Fibroblast of upper back skin (primary cell): ENCODE measurements around the gene SPDYE2B.
"Not testable (repeated sequence)": the region's sequence is repeated elsewhere in the genome, so short reads cannot be mapped to it uniquely, and the experiment has no call there.

ENCODE experiments used
- DNase-seq: peaks from one replicate; pipeline ENCODE4 v3.0.0-alpha.2; 2013

The SPDYE2B gene, protein sequence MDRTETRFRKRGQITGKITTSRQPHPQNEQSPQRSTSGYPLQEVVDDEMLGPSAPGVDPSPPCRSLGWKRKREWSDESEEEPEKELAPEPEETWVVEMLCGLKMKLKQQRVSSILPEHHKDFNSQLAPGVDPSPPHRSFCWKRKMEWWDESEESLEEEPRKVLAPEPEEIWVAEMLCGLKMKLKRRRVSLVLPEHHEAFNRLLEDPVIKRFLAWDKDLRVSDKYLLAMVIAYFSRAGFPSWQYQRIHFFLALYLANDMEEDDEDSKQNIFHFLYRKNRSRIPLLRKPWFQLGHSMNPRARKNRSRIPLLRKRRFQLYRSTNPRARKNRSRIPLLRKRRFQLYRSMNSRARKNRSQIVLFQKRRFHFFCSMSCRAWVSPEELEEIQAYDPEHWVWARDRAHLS

GRCh38 chr7:102649924-102650323 lies at the start of gene SPDYE2B:
Gene SPDYE2B (plus strand): TSS chr7:102650319. CDS start chr7:102652349, 2,030 bp downstream.
- DNase-seq, result not testable (repeated sequence)

DNA sequence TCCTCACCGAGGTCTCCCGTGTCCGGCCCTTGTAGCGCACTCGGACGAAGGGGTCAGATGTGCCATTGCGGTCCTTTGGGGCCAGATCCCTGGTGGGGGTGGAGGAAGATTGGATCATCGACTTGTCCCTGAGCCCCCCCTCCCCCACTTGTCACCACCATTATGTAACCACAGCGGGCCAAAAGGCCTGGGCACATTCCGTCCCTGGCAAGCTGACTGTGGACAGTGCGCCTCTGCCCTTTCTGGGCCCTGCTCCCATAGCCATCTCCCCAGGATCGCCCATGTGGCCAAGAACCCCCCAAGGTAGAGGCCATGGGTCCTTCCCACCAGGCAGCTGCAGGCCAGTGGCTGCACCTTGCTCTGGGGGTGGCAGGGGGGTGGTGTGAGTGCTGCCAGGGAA lies 47.8 kb upstream of the SPDYE2B start:
- DNase-seq, result not testable (repeated sequence)

DNA sequence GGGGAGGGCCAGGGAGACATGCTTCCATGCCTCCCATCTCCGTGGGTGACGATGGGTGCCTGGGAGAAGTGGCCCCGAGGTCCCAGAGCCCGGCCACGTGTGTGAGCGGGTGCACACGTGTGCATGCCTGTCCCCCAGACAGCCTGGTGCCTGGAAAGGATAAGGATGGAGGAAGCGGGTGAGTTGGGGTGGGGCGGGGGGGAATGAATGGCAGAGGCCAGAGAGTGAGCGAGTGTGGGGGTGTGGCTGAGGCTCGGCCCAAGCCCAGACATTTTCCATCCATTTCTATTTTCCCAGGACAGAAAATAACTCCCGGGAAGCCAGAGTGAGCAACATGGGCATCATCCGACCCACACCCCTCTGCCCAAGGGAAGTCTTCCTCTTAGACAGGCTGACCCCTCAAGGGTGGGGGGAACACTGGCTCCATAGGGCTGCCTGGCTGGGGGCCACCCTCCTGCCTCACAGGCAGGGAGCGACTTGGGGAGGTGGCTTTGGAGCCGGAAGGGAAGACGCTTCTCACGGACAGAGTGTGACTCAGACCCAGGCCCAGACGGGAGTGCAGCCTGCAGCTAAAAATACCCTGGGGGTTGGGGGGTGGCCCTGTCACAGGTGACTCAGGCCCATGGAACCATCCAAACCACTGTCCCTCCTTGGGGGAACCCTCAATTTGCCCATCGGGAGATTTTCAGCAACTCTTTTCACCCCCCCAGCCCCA lies 45.5 kb upstream of the SPDYE2B start:
- not testable (repeated sequence) for DNase-seq

GRCh38 chr7:102606848-102607247 lies 43.3 kb upstream of the SPDYE2B start:
- not testable (repeated sequence) for DNase-seq

DNA sequence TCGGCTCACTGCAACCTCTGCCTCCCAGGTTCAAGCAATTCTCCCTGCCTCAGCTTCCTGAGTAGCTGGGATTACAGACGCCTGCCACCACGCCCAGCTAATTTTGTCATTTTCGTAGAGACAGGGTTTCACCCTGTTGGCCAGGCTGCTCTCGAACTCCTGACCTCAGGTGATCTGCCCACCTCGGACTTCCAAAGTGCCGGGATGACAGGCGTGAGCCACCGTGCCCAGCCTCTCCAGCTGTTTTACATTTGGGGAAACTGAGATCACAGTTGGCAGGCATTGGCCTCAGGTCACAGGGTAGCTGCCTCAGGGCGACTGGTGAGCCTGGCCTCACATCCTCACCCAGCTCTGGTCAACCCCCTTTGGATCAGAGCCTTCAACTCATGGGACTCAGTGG lies 40.4 kb upstream of the SPDYE2B start:
- DNase-seq, result not testable (repeated sequence)

DNA sequence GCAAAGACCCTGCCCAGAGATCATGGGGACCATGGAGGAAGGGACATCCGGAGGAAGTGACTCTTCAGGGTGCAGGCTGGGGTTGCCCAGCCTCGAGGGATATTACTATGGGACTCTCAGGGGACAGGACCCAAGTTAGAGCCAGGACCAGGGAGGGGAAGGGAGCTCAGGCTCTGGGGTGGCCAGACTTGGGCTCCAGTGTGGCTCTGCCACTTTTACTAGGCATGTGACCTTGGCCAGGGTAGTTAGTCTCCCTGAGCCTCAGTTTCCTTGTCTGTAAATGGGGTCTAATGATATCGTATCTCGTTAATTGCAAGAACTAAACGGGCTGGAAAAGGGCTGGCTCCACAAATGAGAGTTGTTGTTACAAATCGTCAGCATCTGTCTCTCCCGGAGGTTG lies 39.7 kb upstream of the SPDYE2B start:
- DNase-seq, result not testable (repeated sequence)

- DNase-seq, result not testable (repeated sequence)
Observed at GRCh38 chr7:102611013-102611674, 39.0 kb upstream of the SPDYE2B start.

GRCh38 chr7:102611675-102612325 lies 38.3 kb upstream of the SPDYE2B start:
- peak; percentile 11 for DNase-seq

DNA sequence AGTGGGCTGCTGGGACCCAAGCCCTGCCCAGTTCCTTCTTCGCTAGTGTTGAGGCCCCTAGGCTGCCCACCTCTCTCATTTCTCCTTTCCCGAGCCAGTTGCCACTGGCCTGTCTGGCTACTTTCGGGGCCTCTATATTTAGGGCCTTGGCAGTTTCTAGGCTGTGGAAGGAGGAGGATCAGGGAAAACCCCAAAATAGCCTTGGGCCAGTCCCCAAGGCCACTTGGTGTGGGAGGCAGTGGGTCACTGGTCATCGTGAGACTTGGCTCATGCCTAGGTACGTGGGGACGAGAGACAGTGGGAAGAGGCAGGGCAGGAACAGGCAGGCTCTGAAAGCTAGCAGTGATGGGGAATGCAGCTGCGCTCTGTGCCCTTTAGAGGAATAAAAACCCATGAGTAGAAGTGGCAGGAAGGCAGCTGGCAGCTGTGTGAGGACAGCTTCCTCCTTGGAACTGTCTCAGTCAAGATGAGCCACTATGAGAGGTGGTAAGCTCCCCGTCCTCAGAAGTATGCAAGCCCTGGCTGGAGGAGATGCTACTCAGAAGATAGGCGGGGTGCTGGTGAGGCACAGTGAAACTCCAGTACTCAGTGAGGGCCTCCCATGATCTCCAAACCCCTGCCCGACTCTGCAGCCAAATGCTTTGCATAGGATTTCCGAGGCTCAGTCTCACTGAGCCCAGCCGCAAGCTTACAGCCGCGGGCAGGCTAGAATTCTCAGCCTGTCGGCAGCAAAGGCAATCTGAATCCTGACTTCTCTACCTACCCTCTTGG lies 36.4 kb upstream of the SPDYE2B start:
- not testable (repeated sequence) for DNase-seq

DNA sequence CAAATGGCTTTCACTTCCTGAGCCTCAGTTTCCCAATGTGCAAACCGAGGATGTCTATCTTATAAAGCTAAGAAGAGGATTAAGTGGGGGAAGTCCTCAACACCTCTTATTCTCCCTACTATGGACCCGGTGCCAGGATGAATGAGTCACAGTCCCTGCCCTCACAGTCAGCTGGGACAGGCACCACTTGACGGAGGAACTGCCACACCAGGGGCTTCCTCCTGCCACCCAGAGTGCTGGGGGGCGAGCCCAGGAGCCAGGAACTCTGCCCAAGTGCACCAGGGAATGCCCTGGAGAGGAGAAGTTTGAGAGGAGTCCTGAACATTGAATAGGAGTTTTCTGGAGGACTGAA lies 35.8 kb upstream of the SPDYE2B start:
- not testable (repeated sequence) for DNase-seq

DNA sequence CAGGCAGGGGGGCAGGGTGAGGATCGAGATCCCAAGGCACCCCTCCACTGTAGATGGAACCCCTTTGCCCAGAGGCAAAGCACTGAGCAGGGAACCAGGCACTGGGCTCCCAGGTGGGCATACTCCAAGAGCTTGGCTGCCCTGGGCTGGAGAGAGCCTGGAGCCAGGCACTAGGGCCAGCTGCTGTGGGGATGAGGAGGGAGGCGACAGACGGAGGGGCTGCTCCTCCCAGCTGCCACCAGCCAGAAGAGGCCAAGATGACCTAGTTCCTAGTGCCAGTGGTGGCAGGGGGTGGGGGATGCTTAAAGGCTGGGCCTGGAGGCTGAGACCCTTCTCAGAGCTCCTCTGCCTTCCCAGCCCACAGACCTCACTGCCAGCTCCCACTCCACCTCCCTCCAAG lies 35.2 kb upstream of the SPDYE2B start:
- not testable (repeated sequence) for DNase-seq

- not testable (repeated sequence) for DNase-seq
Observed at GRCh38 chr7:102615930-102616329, 34.2 kb upstream of the SPDYE2B start.

- not testable (repeated sequence) for DNase-seq
Observed at GRCh38 chr7:102616507-102617125, 33.5 kb upstream of the SPDYE2B start, which contains the start of gene RASA4. Gene RASA4 (minus strand): TSS chr7:102616756. CDS start chr7:102616689, 67 bp downstream.

GRCh38 chr7:102618122-102618521 lies 32.0 kb upstream of the SPDYE2B start:
- not testable (repeated sequence) for DNase-seq

DNA sequence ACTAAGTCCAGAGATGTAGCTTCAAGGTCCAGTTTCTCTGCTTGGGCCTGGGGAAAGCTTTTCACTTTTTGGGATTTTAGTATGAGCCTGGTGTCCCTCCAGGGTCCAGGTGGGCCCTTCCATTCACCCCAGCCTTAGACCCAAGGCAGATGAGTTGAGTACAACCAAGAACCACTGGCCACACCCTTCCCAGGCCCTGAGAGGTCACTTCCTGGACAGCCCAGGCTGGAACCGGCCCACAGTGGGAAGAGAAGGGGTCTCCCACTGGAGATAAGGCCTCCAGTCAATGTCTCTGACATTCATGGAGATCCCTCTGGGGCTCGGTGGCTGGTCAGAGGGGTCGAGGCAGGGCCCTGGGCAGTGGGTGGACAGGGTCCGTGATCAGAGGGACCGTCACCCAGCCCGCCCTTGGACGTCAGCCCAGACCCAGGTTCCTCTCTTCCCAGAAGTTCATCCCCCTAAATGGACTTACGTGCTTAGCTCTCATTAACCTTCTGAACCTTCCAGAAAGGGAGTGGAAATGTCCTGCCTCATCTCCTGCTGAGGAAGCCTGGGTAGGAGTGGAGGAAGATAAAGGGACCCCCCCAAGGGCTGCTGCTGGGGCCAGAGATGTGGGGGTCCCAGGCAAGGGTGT lies 22.7 kb upstream of the SPDYE2B start:
- not testable (repeated sequence) for DNase-seq

- not testable (repeated sequence) for DNase-seq
Observed at GRCh38 chr7:102630622-102631021, 19.5 kb upstream of the SPDYE2B start.

DNA sequence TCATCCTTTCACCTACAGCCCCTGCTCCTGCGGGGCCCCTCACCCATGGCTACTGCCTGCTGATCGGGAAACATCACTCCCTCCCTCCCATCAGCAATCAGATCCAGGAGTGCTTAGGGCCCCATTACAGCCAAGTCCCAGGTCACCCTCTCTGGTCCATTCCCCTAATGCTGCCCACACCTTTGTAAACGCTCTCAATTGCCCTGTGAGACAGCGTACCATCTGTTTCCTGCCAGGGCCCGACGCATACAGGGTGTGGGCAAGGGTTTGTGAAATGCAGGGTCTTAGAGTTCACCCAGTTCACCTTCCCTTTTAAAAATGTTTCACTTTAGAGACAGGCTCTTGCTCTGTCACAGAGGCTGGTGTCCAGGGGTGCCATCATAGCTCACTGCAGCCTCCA lies 15.8 kb upstream of the SPDYE2B start:
- not testable (repeated sequence) for DNase-seq

DNA sequence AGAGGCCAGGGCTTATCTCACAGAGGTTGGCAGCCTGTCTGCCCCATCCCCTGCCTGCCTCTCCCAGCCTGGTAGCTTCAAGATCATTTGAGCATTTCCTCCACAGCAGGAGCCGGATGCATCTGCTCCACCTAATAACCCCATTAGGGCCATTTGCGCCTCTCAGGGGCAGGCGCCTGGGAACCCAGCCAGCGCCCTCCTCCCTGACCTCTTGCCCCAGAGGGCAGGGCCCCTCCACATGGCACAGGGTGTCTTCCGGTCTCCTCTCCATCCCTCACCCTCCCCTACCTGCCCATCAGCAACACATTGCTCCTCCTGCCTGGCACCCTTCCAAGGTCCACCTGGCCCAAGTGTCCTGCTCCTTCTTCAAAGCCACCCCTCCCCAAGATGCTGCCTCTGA lies 14.8 kb upstream of the SPDYE2B start:
- DNase-seq, result not testable (repeated sequence)

- DNase-seq, result not testable (repeated sequence)
Observed at GRCh38 chr7:102636956-102637355, 13.2 kb upstream of the SPDYE2B start.

DNA sequence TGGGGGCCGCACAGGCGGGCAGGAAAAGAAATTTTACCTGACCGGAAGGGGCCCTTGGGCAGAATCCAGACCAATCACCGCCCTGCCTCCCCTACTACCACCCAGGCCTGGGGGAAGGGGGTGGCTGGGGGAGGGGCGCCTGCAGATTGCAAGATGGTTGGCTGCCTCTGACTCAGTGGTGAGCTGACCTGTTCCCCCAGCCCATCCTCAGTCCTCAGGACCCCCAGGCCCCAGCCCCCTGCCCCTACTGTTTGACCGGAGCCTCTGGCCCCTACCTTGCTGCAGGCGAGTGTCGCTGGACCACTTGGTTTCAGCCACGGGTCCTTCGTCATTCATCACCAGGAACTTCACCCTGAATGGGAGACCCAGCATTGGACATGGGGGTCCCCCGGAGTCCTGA lies 11.3 kb upstream of the SPDYE2B start:
- DNase-seq, result not testable (repeated sequence)

DNA sequence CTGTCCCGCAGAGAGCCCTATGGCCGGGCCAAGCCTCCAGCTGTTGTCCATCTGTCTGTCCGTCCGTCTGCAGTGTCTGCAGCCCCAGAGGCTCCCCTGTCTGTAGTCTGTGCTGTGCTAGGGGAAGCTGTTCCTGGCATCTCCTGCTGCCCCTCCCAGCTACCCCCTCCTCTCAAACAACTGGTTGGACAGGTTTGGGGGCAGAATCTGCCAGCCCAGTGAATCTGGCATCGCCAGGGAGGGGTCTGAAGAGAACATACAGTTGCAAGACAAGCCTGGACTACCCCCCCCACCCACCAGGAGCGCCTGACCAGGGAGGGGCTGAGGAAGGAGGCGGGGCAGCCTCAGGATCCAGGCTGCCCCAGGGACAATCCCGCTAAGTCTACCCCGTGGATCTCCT lies 7.4 kb upstream of the SPDYE2B start, which contains the start of gene UPK3BL1:
UPK3BL1 (minus strand) TSS at position 101 of the 400 bp plus-strand sequence; CDS start at position 51, 50 bp downstream.
- not testable (repeated sequence) for DNase-seq
